Measurements from ENCODE around the gene UBE2D4. TPM values are rescaled to one million over a fixed set of nuclear protein-coding genes. Genes with fewer than 3 reads are reported as not detected.

The UBE2D4 gene
- total and polyA plus RNA-seq, 4 donors = 8.8 to 25.6 (median 17.2) TPM

GRCh38 chr7:43904533-43905208 is 21.6 kb upstream of the UBE2D4 start:
- no peaks in the 10 kb centered on the region for H3K9me3 ChIP-seq (ENCODE audit: control insufficient read depth in 4 of 4, insufficient read depth in 3 of 4, low read length in 3 of 4)

GRCh38 chr7:43905209-43905946 is 20.9 kb upstream of the UBE2D4 start:
- H3K36me3 ChIP-seq (ENCODE audit: control insufficient read depth in 4 of 4, insufficient read depth in 4 of 4, low read length in 4 of 4) = peaks cover 0 to 5% (median 0%) of the 10 kb centered on the region in 4 donors
- peaks cover 0 to 20% (median 11%) of the 10 kb centered on the region in 5 donors for H3K4me1 ChIP-seq (ENCODE audit: control insufficient read depth in 5 of 5, insufficient read depth in 5 of 5, low read length in 5 of 5)
- peak overlapping the region; percentile 89 to 98 for H3K27ac ChIP-seq (ENCODE audit: low read depth in 1 of 2, low read length in 1 of 2)
- H3K4me3 ChIP-seq = peak overlapping the region; percentile 88
- no peak for TF ChIP-seq CTCF (IDR thresholded peaks at IDR 0.05; ENCODE audit: control extremely low read depth, extremely low read depth)
- H3K9me3 ChIP-seq (ENCODE audit: control insufficient read depth in 4 of 4, insufficient read depth in 3 of 4, low read length in 3 of 4) = no peaks in the 10 kb centered on the region
- DNase-seq (peak; percentile 10 to 18 (median 16)), ATAC-seq (ENCODE audit: insufficient read depth, low FRiP score) (no peak)
- H3K27me3 ChIP-seq (ENCODE audit: control insufficient read depth in 3 of 3, insufficient read depth in 3 of 3, low read length in 2 of 3) = no peaks in the 10 kb centered on the region
- WGBS, 2 donors = 45 to 62% methylated on average over 8 of the region's 8 CpGs
- peak overlapping the region; percentile 55 to 81 for H3K9ac ChIP-seq (ENCODE audit: insufficient read depth in 1 of 2, low read length in 2 of 2)

More at GRCh38 chr7:43904533-43905208, 21.6 kb upstream of the UBE2D4 start:
- no peak for DNase-seq
- H3K36me3 ChIP-seq (ENCODE audit: control insufficient read depth in 4 of 4, insufficient read depth in 4 of 4, low read length in 4 of 4) = peaks cover 0 to 5% (median 0%) of the 10 kb centered on the region in 4 donors
- H3K9ac ChIP-seq (ENCODE audit: insufficient read depth in 1 of 2, low read length in 2 of 2) = peak overlapping the region in 1 of 2 donors; percentile 55
- peak overlapping the region; percentile 34 to 72 for H3K27ac ChIP-seq (ENCODE audit: low read depth in 1 of 2, low read length in 1 of 2)
- H3K27me3 ChIP-seq (ENCODE audit: control insufficient read depth in 3 of 3, insufficient read depth in 3 of 3, low read length in 2 of 3) = no peaks in the 10 kb centered on the region
- no peak overlapping the region for H3K4me3 ChIP-seq
- 94 to 96% methylated on average over 5 of the region's 5 CpGs for WGBS, 2 donors
- no peak for ATAC-seq (ENCODE audit: insufficient read depth, low FRiP score)
- no peak for TF ChIP-seq CTCF (IDR thresholded peaks at IDR 0.05; ENCODE audit: control extremely low read depth, extremely low read depth)
- peaks cover 0 to 20% (median 11%) of the 10 kb centered on the region in 5 donors for H3K4me1 ChIP-seq (ENCODE audit: control insufficient read depth in 5 of 5, insufficient read depth in 5 of 5, low read length in 5 of 5)

GRCh38 chr7:43905956-43906330 is 20.3 kb upstream of the UBE2D4 start:
- no peak for ATAC-seq (ENCODE audit: insufficient read depth, low FRiP score)
- no peak for TF ChIP-seq CTCF (IDR thresholded peaks at IDR 0.05; ENCODE audit: control extremely low read depth, extremely low read depth)
- Histone ChIP-seq H3K9me3 (ENCODE audit: control insufficient read depth in 4 of 4, insufficient read depth in 3 of 4, low read length in 3 of 4) (no peaks in the 10 kb centered on the region), H3K27ac (ENCODE audit: low read depth in 1 of 2, low read length in 1 of 2) (peak overlapping the region; percentile 89 to 98), H3K9ac (ENCODE audit: insufficient read depth in 1 of 2, low read length in 2 of 2) (peak overlapping the region; percentile 55 to 81), H3K27me3 (ENCODE audit: control insufficient read depth in 3 of 3, insufficient read depth in 3 of 3, low read length in 2 of 3) (no peaks in the 10 kb centered on the region), H3K36me3 (ENCODE audit: control insufficient read depth in 4 of 4, insufficient read depth in 4 of 4, low read length in 4 of 4) (peaks cover 0 to 5% (median 0%) of the 10 kb centered on the region in 4 donors), H3K4me3 (peak overlapping the region; percentile 88), H3K4me1 (ENCODE audit: control insufficient read depth in 5 of 5, insufficient read depth in 5 of 5, low read length in 5 of 5) (peaks cover 0 to 20% (median 7%) of the 10 kb centered on the region in 5 donors)
- WGBS, 2 donors = 0% methylated on average over 43 of the region's 43 CpGs
- peak; percentile 71 to 73 (median 71) for DNase-seq

Data from lung (tissue), 12 donors.